HEK293 (cell line): Measurements from ENCODE around the gene MDM4.
A peak's percentile ranks its signal among the peaks of the same experiment; 100 is the strongest.

ENCODE experiments used
- CTCF ChIA-PET: fragments of 350-600 bp; formaldehyde crosslinking; extraction: SDS; loops from one replicate; lab custom pipeline; 2021; ENCODE audit warnings: antibody characterized with exemption; lab: Yijun Ruan, JAX
- POLR2A ChIA-PET: fragments of 300-600 bp; formaldehyde crosslinking; extraction: SDS; loops from one replicate; lab custom pipeline; 2020; ENCODE audit warnings: antibody characterized with exemption, inconsistent platforms; lab: Yijun Ruan, JAX
- H3K27ac ChIP-seq: fragments of 200-500 bp; sonication (Bioruptor generic); 2 replicates; pipeline ENCODE4 v1.5.1; 2014; ENCODE audit warnings: low read depth, low read length, control low read depth, inconsistent platforms; ENCODE audit errors: extremely low read depth
- H3K36me3 ChIP-seq, 2 experiments: fragments of 200-500 bp in 1 of 2; sonication (Bioruptor generic) in 1 of 2; 1 replicate in 1 of 2; 2 replicates in 1 of 2; pipeline ENCODE4 v1.5.1; 2014 to 2017; ENCODE audit warnings: inconsistent platforms in 2 of 2, low read length in 2 of 2; ENCODE audit not compliant: control insufficient read depth in 2 of 2, insufficient read depth in 1 of 2
- H3K4me1 ChIP-seq: fragments of 200-500 bp; sonication (Bioruptor generic); 2 replicates; pipeline ENCODE4 v1.5.1; 2014; ENCODE audit warnings: mild to moderate bottlenecking, low read length, inconsistent platforms; ENCODE audit not compliant: control insufficient read depth, insufficient read depth
- H3K4me3 ChIP-seq: 2 replicates; pipeline ENCODE4 v1.5.1; 2011; ENCODE audit warnings: low read depth, mild to moderate bottlenecking, control low read depth, low read length, moderate library complexity
- H3K9me3 ChIP-seq: fragments of 200-500 bp; sonication (Bioruptor generic); 2 replicates; pipeline ENCODE4 v1.5.1; 2014; ENCODE audit warnings: low read depth, low read length, inconsistent platforms; ENCODE audit not compliant: control insufficient read depth, insufficient read depth
- GLIS2 ChIP-seq: fragments of 450-650 bp; formaldehyde crosslinking; IDR thresholded peaks from 2 replicates; pipeline ENCODE4 v1.5.1; 2016; ENCODE audit warnings: missing biosample characterization, missing genetic modification characterization
- HOXC10 ChIP-seq: sonication (generic); formaldehyde crosslinking; IDR thresholded peaks from 2 replicates; pipeline ENCODE4 v1.8.1; 2023; ENCODE audit warnings: mild to moderate bottlenecking, missing genetic modification reagents
- WT1 ChIP-seq: fragments of 450-650 bp; formaldehyde crosslinking; IDR thresholded peaks from 2 replicates; pipeline ENCODE4 v1.5.1; 2016; ENCODE audit warnings: missing biosample characterization, missing genetic modification characterization
- YY1 ChIP-seq: fragments of 450-650 bp; formaldehyde crosslinking; IDR thresholded peaks from 2 replicates; pipeline ENCODE4 v1.5.1; 2018; ENCODE audit warnings: missing biosample characterization, missing genetic modification characterization
- ZBTB8A ChIP-seq: fragments of 450-650 bp; formaldehyde crosslinking; IDR thresholded peaks from 2 replicates; pipeline ENCODE4 v1.5.1; 2016; ENCODE audit warnings: missing biosample characterization, missing genetic modification characterization
- ZIC2 ChIP-seq: fragments of 450-650 bp; formaldehyde crosslinking; IDR thresholded peaks from 2 replicates; pipeline ENCODE4 v1.5.1; 2016; ENCODE audit warnings: missing biosample characterization, missing genetic modification characterization
- ZNF202 ChIP-seq: fragments of 450-650 bp; formaldehyde crosslinking; IDR thresholded peaks from 2 replicates; pipeline ENCODE4 v1.5.1; 2016; ENCODE audit warnings: missing biosample characterization, missing genetic modification characterization, borderline replicate concordance
- ZNF221 ChIP-seq: fragments of 450-650 bp; formaldehyde crosslinking; IDR thresholded peaks from 2 replicates; pipeline ENCODE4 v1.5.1; 2017; ENCODE audit warnings: missing biosample characterization, missing genetic modification characterization, borderline replicate concordance
- ZNF426 ChIP-seq: fragments of 450-650 bp; formaldehyde crosslinking; IDR thresholded peaks from 2 replicates; pipeline ENCODE4 v1.5.1; 2017; ENCODE audit warnings: missing biosample characterization, missing genetic modification characterization, mild to moderate bottlenecking, inconsistent platforms, moderate library complexity
- ZNF548 ChIP-seq: fragments of 450-650 bp; formaldehyde crosslinking; IDR thresholded peaks from 2 replicates; pipeline ENCODE4 v1.5.1; 2016; ENCODE audit warnings: missing biosample characterization, missing genetic modification characterization
- ZNF549 ChIP-seq: fragments of 450-650 bp; IDR thresholded peaks from 2 replicates; pipeline ENCODE4 v1.5.1; 2018; ENCODE audit warnings: missing biosample characterization, missing genetic modification characterization, mild to moderate bottlenecking, inconsistent platforms, moderate library complexity
- ZNF610 ChIP-seq: fragments of 450-650 bp; formaldehyde crosslinking; IDR thresholded peaks from 2 replicates; pipeline ENCODE4 v1.5.1; 2016; ENCODE audit warnings: missing biosample characterization, missing genetic modification characterization, borderline replicate concordance
- ZNF626 ChIP-seq: fragments of 450-650 bp; sonication (Bioruptor Pico); formaldehyde crosslinking; IDR thresholded peaks from 2 replicates; pipeline ENCODE4 v1.5.1; 2018; ENCODE audit warnings: missing biosample characterization, missing genetic modification characterization, inconsistent platforms
- ZNF660 ChIP-seq: fragments of 450-650 bp; IDR thresholded peaks from 2 replicates; pipeline ENCODE4 v1.5.1; 2018; ENCODE audit warnings: missing biosample characterization, mild to moderate bottlenecking, missing genetic modification characterization
- ZNF76 ChIP-seq: fragments of 450-650 bp; formaldehyde crosslinking; IDR thresholded peaks from 2 replicates; pipeline ENCODE4; 2016; ENCODE audit warnings: low read depth, missing biosample characterization, missing genetic modification characterization, borderline replicate concordance
- ZNF768 ChIP-seq: fragments of 450-650 bp; formaldehyde crosslinking; IDR thresholded peaks from 2 replicates; pipeline ENCODE4 v1.5.1; 2018; ENCODE audit warnings: missing biosample characterization, mild to moderate bottlenecking, missing genetic modification characterization
- ZNF792 ChIP-seq: fragments of 450-650 bp; formaldehyde crosslinking; IDR thresholded peaks from 2 replicates; pipeline ENCODE4 v1.5.1; 2016; ENCODE audit warnings: missing biosample characterization, missing genetic modification characterization
- ZNF837 ChIP-seq: fragments of 450-650 bp; formaldehyde crosslinking; IDR thresholded peaks from 2 replicates; pipeline ENCODE4 v1.5.1; 2016; ENCODE audit warnings: missing biosample characterization, missing genetic modification characterization
- TF ChIP-seq, protein P1 (sequence below): fragments of 450-650 bp; formaldehyde crosslinking; IDR thresholded peaks from 2 replicates; pipeline ENCODE4 v1.5.1; 2016; ENCODE audit warnings: missing biosample characterization, missing genetic modification characterization
- TF ChIP-seq, protein P2 (sequence below): sonication (generic); formaldehyde crosslinking; IDR thresholded peaks from 2 replicates; pipeline ENCODE4 v1.8.1; 2022; ENCODE audit warnings: mild to moderate bottlenecking, moderate library complexity, missing genetic modification reagents
- TF ChIP-seq, protein P3 (sequence below): fragments of 450-650 bp; formaldehyde crosslinking; IDR thresholded peaks from 2 replicates; pipeline ENCODE4 v1.5.1; 2016; ENCODE audit warnings: missing biosample characterization, missing genetic modification characterization
- TF ChIP-seq, protein P4 (sequence below): fragments of 450-650 bp; formaldehyde crosslinking; IDR thresholded peaks from 2 replicates; pipeline ENCODE4 v1.5.1; 2016; ENCODE audit warnings: missing biosample characterization, missing genetic modification characterization
- TF ChIP-seq, protein P5 (sequence below): fragments of 450-650 bp; formaldehyde crosslinking; conservative IDR thresholded peaks from 2 replicates; pipeline ENCODE4 v1.5.1; 2016; ENCODE audit warnings: low read depth, missing biosample characterization, missing genetic modification characterization

The MDM4 gene

DNA sequence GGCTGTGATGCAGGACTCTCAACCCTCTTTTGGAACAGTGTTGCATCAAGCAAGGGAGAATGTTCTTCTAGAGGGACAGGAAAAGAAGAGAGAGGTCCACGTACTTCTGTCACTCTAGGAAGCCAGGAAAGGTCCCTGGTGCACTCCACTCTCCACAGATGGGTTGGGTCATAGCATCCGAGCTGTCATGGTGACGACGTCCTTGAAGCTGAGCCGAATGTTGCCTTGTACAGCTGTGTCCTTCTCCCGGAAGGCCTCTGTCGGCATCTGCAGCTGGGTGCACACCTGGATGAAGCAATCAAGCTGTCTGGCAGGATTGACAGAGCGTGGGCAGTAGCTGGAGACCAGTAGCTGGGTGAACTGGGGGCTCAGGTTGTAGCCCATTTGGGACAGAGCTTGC lies 12.5 kb downstream of the MDM4 start (continued):
- TF ChIP-seq, protein P1, sequence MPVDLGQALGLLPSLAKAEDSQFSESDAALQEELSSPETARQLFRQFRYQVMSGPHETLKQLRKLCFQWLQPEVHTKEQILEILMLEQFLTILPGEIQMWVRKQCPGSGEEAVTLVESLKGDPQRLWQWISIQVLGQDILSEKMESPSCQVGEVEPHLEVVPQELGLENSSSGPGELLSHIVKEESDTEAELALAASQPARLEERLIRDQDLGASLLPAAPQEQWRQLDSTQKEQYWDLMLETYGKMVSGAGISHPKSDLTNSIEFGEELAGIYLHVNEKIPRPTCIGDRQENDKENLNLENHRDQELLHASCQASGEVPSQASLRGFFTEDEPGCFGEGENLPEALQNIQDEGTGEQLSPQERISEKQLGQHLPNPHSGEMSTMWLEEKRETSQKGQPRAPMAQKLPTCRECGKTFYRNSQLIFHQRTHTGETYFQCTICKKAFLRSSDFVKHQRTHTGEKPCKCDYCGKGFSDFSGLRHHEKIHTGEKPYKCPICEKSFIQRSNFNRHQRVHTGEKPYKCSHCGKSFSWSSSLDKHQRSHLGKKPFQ, result no peak
- no peak for TF ChIP-seq WT1 (tag by site-specific recombination)
- TF ChIP-seq ZBTB8A (tag by site-specific recombination), result no peak

DNA sequence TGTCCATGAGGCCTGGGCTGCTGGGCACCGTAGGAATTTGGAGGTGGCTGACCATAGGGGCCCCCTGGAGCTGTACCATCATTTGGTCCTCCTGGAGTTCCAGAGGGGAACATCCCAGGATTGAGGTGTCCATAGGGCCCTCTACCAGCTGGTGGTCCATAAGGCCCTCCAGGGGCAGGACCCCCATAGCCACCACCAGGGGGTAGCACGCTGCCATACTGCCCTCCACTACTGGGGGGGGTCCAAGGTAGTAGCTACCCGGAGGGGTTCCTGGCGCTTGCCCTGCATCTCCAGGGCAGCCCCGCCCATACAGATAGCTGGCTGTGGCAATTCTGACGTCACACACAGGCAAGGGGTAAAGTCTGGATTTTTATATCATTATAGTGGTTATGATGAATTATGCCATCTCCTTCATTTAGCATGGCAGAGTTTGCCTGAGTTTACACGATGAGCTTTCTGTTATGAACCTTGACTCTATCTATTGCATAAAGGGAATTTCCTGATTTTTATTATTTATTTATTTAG lies 13.2 kb downstream of the MDM4 start:
- CTCF ChIA-PET, result interaction anchor here (0.5 to 3.4 kb wide), 5 partner anchors 18 to 664 kb away, joined by 3 to 13 read pairs (median 3); no protein-coding TSS in a partner anchor
- peak; percentile 44 for TF ChIP-seq GLIS2 (tag by site-specific recombination)
- TF ChIP-seq ZNF202, result no peak
- no peak for TF ChIP-seq ZNF549 (tag by site-specific recombination)
- TF ChIP-seq ZNF610 (tag by site-specific recombination), result no peak
- no peak for TF ChIP-seq ZNF76
- TF ChIP-seq ZIC2 (tag by site-specific recombination), result peak; percentile 42; the same call in 1 of the 2 replicates
- Histone ChIP-seq H3K27ac (no peak overlapping the region), H3K4me3 (no peak overlapping the region), H3K9me3 (no peaks in the 10 kb centered on the region), H3K36me3 (peaks cover 63 to 89% of the 10 kb centered on the region in 2 experiments), H3K4me1 (no peaks in the 10 kb centered on the region)
- POLR2A ChIA-PET, result interaction anchor here (1.4 to 1.5 kb wide), 2 partner anchors 10 to 13 kb away, joined by 4 to 5 read pairs; partner anchors contain the start of gene MDM4

DNA sequence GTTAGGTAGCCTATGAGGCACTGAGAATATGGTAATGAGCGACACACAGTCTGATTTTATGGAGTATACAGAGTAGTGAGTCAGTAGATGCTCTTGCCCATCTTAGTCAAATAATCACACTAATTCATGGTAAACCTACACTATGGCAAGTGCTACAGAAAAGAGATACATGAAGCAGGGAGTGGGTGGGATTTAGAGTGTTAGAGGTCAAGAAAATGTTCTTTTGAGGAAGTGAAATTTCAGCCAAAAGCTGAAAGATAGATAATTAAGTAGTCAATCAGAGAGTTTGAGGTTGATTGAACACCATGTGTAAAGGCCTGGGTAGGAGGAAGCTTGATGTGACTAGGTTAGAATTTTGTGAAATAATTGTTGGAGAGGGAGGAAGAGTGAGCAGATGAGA lies 14.7 kb downstream of the MDM4 start:
- Histone ChIP-seq H3K4me3 (no peak overlapping the region), H3K36me3 (peaks cover 72 to 96% of the 10 kb centered on the region in 2 experiments)
- POLR2A ChIA-PET, result no interaction called here
- TF ChIP-seq, protein P2, sequence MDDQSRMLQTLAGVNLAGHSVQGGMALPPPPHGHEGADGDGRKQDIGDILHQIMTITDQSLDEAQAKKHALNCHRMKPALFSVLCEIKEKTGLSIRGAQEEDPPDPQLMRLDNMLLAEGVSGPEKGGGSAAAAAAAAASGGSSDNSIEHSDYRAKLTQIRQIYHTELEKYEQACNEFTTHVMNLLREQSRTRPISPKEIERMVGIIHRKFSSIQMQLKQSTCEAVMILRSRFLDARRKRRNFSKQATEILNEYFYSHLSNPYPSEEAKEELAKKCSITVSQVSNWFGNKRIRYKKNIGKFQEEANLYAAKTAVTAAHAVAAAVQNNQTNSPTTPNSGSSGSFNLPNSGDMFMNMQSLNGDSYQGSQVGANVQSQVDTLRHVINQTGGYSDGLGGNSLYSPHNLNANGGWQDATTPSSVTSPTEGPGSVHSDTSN (CRISPR knock-in tag), result no peak
- TF ChIP-seq, protein P3, sequence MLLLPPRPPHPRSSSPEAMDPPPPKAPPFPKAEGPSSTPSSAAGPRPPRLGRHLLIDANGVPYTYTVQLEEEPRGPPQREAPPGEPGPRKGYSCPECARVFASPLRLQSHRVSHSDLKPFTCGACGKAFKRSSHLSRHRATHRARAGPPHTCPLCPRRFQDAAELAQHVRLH (tag by site-specific recombination), result no peak
- no peak for TF ChIP-seq ZNF660 (tag by site-specific recombination)
- TF ChIP-seq, protein P4, sequence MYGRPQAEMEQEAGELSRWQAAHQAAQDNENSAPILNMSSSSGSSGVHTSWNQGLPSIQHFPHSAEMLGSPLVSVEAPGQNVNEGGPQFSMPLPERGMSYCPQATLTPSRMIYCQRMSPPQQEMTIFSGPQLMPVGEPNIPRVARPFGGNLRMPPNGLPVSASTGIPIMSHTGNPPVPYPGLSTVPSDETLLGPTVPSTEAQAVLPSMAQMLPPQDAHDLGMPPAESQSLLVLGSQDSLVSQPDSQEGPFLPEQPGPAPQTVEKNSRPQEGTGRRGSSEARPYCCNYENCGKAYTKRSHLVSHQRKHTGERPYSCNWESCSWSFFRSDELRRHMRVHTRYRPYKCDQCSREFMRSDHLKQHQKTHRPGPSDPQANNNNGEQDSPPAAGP, result no peak
- no peak for TF ChIP-seq ZNF548 (tag by site-specific recombination)
- TF ChIP-seq ZNF426 (tag by site-specific recombination), result no peak
- TF ChIP-seq ZNF837 (tag by site-specific recombination), result no peak
- TF ChIP-seq HOXC10 (CRISPR knock-in tag), result no peak
- TF ChIP-seq ZNF768, result no peak
- no peak for TF ChIP-seq YY1 (tag by site-specific recombination)
- no peak for TF ChIP-seq ZNF221
- TF ChIP-seq ZNF626 (tag by site-specific recombination), result no peak
- TF ChIP-seq ZNF792 (tag by site-specific recombination), result no peak
- TF ChIP-seq, protein P5, sequence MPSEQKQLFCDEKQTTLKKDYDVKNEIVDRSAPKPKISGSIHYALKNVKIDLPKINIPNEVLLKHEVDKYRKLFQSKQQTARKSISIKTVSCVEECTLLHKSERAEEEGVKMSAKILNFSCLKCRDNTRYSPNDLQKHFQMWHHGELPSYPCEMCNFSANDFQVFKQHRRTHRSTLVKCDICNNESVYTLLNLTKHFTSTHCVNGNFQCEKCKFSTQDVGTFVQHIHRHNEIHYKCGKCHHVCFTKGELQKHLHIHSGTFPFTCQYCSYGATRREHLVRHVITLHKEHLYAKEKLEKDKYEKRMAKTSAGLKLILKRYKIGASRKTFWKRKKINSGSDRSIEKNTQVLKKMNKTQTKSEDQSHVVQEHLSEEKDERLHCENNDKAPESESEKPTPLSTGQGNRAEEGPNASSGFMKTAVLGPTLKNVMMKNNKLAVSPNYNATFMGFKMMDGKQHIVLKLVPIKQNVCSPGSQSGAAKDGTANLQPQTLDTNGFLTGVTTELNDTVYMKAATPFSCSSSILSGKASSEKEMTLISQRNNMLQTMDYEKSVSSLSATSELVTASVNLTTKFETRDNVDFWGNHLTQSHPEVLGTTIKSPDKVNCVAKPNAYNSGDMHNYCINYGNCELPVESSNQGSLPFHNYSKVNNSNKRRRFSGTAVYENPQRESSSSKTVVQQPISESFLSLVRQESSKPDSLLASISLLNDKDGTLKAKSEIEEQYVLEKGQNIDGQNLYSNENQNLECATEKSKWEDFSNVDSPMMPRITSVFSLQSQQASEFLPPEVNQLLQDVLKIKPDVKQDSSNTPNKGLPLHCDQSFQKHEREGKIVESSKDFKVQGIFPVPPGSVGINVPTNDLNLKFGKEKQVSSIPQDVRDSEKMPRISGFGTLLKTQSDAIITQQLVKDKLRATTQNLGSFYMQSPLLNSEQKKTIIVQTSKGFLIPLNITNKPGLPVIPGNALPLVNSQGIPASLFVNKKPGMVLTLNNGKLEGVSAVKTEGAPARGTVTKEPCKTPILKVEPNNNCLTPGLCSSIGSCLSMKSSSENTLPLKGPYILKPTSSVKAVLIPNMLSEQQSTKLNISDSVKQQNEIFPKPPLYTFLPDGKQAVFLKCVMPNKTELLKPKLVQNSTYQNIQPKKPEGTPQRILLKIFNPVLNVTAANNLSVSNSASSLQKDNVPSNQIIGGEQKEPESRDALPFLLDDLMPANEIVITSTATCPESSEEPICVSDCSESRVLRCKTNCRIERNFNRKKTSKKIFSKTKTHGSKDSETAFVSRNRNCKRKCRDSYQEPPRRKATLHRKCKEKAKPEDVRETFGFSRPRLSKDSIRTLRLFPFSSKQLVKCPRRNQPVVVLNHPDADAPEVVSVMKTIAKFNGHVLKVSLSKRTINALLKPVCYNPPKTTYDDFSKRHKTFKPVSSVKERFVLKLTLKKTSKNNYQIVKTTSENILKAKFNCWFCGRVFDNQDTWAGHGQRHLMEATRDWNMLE (tag by site-specific recombination), result no peak

More for the DNA sequence above, 14.7 kb downstream of the MDM4 start:
- H3K27ac ChIP-seq, result no peak overlapping the region
- H3K9me3 ChIP-seq, result no peaks in the 10 kb centered on the region
- CTCF ChIA-PET, result interaction anchor here (3.4 kb wide), 1 partner anchor 276 kb away, joined by 13 read pairs; no protein-coding TSS in a partner anchor
- H3K4me1 ChIP-seq, result no peaks in the 10 kb centered on the region
